ENCODE measurements around the gene SPO11.

SPO11 gene

DNA sequence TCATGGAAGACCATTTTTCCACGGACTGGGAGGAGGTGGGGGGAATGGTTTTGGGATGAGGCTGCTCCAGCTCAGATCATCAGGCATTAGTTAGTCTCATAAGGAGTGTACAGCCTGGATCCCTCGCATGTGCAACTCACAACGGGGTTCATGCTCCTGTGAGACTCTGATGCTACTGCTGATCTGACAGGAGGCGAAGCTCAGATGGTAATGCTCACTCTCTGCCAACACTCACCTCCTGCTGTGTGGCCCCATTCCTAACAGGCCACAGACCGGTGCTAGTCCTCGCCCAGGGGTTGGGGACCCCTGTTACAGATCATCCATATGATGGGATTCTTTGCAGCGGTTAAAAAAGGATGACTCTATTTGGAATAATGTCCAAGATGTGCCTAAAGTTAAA lies 35.6 kb upstream of the SPO11 start:
- TF ChIP-seq, protein P1, sequence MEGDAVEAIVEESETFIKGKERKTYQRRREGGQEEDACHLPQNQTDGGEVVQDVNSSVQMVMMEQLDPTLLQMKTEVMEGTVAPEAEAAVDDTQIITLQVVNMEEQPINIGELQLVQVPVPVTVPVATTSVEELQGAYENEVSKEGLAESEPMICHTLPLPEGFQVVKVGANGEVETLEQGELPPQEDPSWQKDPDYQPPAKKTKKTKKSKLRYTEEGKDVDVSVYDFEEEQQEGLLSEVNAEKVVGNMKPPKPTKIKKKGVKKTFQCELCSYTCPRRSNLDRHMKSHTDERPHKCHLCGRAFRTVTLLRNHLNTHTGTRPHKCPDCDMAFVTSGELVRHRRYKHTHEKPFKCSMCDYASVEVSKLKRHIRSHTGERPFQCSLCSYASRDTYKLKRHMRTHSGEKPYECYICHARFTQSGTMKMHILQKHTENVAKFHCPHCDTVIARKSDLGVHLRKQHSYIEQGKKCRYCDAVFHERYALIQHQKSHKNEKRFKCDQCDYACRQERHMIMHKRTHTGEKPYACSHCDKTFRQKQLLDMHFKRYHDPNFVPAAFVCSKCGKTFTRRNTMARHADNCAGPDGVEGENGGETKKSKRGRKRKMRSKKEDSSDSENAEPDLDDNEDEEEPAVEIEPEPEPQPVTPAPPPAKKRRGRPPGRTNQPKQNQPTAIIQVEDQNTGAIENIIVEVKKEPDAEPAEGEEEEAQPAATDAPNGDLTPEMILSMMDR (IDR thresholded peaks at IDR 0.05; ENCODE audit: low read depth, low read length, missing control alignments), result no peak
- no peak for DNase-seq (ENCODE audit: low read depth)
- no peak overlapping the region for H3K4me3 ChIP-seq (ENCODE audit: low read depth, low read length)

DNA sequence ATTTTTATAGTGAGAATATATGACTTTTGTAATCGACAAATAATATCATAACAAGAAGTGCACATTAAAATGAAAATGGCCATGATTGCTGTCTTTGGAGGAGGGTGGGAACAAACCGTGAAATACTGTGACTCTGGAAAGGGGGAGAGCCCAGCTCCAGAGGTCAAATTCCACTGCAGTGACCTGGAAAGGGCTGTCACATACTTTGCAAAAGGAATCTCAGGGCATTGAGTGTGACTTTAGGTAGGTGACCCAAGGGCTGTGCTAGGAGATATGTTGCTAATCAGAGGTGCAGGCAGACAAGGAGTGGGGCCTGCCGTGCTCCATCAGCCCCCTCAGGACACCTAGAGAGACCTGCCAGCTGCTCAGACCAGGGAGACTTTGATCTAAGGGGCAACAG lies 35.1 kb upstream of the SPO11 start:
- TF ChIP-seq, protein P1 (IDR thresholded peaks at IDR 0.05; ENCODE audit: low read depth, low read length, missing control alignments), result no peak
- no peak overlapping the region for H3K4me3 ChIP-seq (ENCODE audit: low read depth, low read length)
- DNase-seq (ENCODE audit: low read depth), result no peak

DNA sequence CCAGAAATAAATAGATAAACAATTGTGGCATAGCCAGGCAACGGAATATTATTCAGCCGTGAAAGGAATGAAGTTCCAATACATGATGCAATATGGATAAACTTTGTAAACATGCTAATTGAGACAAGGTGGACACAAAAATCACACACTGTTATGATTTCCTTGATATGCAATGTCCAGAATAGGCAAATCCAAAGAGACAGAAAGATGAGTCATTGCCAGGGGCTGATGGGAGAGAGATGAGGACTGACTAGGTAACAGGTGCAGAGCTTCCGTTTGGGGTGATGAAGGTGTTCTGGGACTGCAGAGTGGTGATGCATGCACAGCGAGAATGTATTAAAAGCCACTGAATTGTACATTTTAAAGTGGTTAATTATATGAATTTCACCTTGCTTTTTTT lies 31.1 kb upstream of the SPO11 start:
- TF ChIP-seq, protein P1 (IDR thresholded peaks at IDR 0.05; ENCODE audit: low read depth, low read length, missing control alignments), result no peak

DNA sequence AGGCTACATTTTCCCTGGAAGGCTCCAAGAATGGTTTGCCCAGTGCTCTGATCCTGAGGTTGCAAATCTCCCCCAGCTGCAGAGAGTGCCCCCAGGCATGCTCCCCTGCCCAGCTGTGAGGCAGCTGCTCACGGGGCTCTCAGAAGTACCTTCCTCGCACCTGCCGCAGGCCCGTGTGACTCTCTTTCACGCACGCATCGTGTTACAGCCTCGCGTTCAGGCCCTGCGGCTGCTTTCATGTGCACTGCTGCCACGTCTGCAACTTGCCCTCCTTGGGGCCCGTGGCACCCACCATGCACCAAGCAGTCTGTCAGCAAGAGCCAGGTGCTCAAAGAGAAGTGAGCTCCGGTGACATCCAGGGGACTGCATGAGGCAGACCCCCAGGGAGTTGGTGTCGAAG lies 28.6 kb upstream of the SPO11 start:
- TF ChIP-seq, protein P1 (IDR thresholded peaks at IDR 0.05; ENCODE audit: low read depth, low read length, missing control alignments), result no peak
- no peak overlapping the region for H3K4me3 ChIP-seq (ENCODE audit: low read depth, low read length)

More for the DNA sequence above, 31.1 kb upstream of the SPO11 start:
- no peak for DNase-seq (ENCODE audit: low read depth)
- H3K4me3 ChIP-seq (ENCODE audit: low read depth, low read length), result no peak overlapping the region

DNA sequence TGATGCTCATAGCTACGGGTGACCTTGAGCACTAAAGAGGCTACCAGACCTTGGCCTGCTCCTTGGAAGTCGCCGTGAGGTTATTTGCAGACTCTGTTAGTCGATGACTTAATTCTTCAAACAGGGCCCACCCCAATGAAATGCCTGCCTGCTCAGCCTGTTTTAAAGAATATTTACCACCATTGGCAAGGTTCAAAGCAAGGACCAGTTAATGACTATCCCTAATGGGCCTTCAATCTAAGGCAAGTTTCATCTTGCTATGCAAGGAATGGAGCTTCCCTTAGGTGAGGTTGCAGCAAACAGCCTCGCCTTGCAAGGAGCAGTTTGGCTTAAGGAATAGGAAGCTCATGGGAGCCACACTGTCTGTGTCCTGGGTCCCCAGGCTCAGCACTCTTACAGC lies 22.9 kb upstream of the SPO11 start:
- DNase-seq (ENCODE audit: low read depth), result no peak
- H3K4me3 ChIP-seq (ENCODE audit: low read depth, low read length), result no peak overlapping the region
- TF ChIP-seq, protein P1 (IDR thresholded peaks at IDR 0.05; ENCODE audit: low read depth, low read length, missing control alignments), result no peak

More for the DNA sequence above, 28.6 kb upstream of the SPO11 start:
- DNase-seq (ENCODE audit: low read depth), result no peak

DNA sequence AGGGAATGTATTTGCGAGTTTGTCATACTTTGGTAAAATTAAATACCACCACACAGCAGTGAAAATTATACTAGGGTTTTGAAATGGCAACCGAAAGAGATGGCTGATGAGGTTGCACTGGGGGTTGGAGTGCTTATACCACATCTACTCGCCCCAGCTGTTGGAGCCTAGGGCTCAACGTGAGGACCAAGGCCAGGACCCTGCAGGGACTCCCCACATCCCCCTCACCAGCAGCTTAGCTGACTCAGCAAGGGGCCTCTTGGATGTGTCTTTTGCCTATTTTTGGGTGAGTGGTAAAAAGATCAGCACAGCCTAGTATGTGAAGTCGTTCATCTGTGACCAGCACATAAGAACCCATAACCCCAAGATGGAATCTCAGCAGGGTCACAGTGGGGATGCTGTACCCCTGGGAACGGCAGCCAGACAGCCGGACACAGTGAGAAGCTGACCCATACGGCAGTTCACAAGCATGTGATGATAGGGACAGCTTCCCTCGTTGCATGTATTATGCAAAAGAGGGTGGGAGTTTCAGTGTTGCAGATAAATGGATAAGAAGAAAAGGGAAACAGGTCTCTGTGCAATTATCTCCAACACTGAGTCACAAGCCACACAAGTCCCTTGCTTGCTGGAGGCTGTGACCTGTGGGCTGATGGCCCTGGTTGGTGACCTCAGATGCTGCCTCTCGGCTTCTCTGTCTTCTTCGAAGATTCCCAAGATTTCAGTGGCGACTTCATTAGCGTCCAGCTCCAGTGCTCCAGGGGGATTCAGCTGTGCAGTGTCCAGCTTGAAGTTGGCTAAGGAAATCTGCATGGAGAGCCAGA lies 20.9 kb upstream of the SPO11 start:
- DNase-seq (ENCODE audit: low read depth), result no peak
- no peak overlapping the region for H3K4me3 ChIP-seq (ENCODE audit: low read depth, low read length)
- TF ChIP-seq, protein P1 (IDR thresholded peaks at IDR 0.05; ENCODE audit: low read depth, low read length, missing control alignments), result no peak
